ENCODE data around the gene P2RX7. TPM values are rescaled to one million over a fixed set of nuclear protein-coding genes. Genes with fewer than 3 reads are reported as not detected.

Gene P2RX7
- total and polyA plus RNA-seq, 7 donors = 0.07 to 1.3 (median 0.17) TPM

DNA sequence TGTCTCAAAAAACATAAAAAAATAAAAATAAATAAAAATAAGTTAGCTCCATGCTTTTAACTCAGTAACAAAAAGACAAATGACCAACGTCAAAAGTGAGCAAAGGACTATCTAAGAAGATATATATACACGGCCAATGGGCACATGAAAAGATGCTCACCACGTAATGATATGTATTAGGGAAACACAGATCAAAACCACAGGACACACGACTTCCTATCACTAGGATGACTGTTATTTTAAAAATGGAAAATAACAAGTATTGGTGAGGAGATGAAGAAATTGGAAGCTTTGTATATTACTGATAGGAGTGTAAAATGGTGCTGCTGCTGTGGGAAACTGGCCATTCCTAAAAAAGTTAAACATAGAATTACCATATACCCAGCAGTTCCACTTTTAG is 20.2 kb upstream of the P2RX7 start:
- Histone ChIP-seq H3K27ac (no peak overlapping the region), H3K4me3 (no peak overlapping the region), H3K36me3 (ENCODE audit: insufficient read depth in 1 of 2, low read depth in 1 of 2) (no peaks in the 10 kb centered on the region), H3K4me1 (no peaks in the 10 kb centered on the region), H3K27me3 (ENCODE audit: insufficient read depth in 3 of 3, low read length in 2 of 3) (no peaks in the 10 kb centered on the region), H3K9me3 (no peaks in the 10 kb centered on the region)
- DNase-seq (no peak), ATAC-seq (no peak)
- WGBS, 3 donors = 65 to 71% (median 69%) methylated on average over 4 of the region's 4 CpGs
- TF ChIP-seq, protein P1, sequence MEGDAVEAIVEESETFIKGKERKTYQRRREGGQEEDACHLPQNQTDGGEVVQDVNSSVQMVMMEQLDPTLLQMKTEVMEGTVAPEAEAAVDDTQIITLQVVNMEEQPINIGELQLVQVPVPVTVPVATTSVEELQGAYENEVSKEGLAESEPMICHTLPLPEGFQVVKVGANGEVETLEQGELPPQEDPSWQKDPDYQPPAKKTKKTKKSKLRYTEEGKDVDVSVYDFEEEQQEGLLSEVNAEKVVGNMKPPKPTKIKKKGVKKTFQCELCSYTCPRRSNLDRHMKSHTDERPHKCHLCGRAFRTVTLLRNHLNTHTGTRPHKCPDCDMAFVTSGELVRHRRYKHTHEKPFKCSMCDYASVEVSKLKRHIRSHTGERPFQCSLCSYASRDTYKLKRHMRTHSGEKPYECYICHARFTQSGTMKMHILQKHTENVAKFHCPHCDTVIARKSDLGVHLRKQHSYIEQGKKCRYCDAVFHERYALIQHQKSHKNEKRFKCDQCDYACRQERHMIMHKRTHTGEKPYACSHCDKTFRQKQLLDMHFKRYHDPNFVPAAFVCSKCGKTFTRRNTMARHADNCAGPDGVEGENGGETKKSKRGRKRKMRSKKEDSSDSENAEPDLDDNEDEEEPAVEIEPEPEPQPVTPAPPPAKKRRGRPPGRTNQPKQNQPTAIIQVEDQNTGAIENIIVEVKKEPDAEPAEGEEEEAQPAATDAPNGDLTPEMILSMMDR (IDR thresholded peaks at IDR 0.05) = no peak
- intact Hi-C loops (cut with DNase I) = loop anchor here in 1 of 2 donors (5.0 kb wide), 1 partner anchor 530 kb away; the partner anchor contains the start of gene POP5

DNA sequence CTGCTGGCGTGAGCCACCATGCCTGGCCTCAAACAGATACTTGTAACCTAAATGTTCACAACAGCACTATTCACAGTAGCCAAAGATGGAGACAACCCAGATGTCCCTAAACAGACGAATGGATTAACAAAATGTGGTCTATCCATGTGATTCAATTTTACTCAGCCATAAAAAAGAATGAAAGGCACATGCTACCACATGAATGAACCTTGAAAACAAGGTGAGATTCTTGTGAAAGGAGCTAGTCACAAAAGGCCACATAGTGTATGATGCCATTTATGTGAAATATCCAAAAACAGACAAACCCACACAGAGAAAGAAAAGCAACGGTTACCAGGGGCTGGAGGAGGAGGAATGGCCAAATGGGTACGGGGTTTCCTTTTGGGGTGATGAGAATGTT is 19.6 kb upstream of the P2RX7 start:
- ATAC-seq (no peak), DNase-seq (no peak)
- Histone ChIP-seq H3K4me3 (no peak overlapping the region), H3K27me3 (ENCODE audit: insufficient read depth in 3 of 3, low read length in 2 of 3) (no peaks in the 10 kb centered on the region), H3K27ac (no peak overlapping the region), H3K9me3 (no peaks in the 10 kb centered on the region), H3K4me1 (no peaks in the 10 kb centered on the region), H3K36me3 (ENCODE audit: insufficient read depth in 1 of 2, low read depth in 1 of 2) (no peaks in the 10 kb centered on the region)
- intact Hi-C loops (cut with DNase I) = loop anchor here in 1 of 2 donors (5.0 kb wide), 1 partner anchor 531 kb away; the partner anchor contains the start of gene POP5
- 62 to 81% (median 71%) methylated on average over 4 of the region's 4 CpGs for WGBS, 3 donors
- TF ChIP-seq, protein P1 (IDR thresholded peaks at IDR 0.05) = no peak

DNA sequence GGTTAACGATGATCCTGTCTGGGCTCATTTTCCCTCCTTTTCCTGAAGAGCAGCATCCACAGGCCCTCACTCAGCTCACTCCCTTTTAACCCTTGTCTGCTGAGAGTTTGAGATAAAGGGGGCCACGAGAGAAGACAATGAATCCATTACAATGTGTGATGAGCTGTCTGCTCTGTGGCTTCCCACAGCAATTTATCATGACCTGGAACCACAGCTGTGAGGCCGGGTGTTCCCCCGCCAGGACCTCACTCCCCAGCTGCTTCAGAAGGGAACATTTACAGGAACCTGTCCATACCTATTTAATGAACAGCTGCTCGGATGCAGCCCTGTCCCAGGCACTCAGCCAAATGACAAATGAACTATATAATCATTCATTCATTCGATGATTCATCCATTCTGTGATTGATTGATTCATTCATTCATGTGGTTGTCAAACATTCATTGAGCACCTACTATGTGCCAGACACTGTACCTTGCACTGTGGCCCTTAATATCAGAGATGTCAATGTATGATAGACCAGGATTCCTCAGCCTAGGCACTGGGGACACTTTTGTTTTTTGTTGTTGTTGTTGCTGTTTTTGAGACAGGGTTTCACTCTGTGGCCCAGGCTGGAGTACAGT is 18.5 kb upstream of the P2RX7 start:
- intact Hi-C loops (cut with DNase I) = loop anchor here in 1 of 2 donors (5.0 kb wide), 1 partner anchor 532 kb away; the partner anchor contains the start of gene POP5
- DNase-seq = no peak
- Histone ChIP-seq H3K4me3 (no peak overlapping the region), H3K4me1 (no peaks in the 10 kb centered on the region), H3K9me3 (no peaks in the 10 kb centered on the region), H3K36me3 (ENCODE audit: insufficient read depth in 1 of 2, low read depth in 1 of 2) (no peaks in the 10 kb centered on the region), H3K27ac (no peak overlapping the region), H3K27me3 (ENCODE audit: insufficient read depth in 3 of 3, low read length in 2 of 3) (no peaks in the 10 kb centered on the region)
- ATAC-seq = no peak
- WGBS, 3 donors = 39 to 54% (median 47%) methylated on average over 6 of the region's 6 CpGs
- TF ChIP-seq, protein P1 (IDR thresholded peaks at IDR 0.05) = no peak

DNA sequence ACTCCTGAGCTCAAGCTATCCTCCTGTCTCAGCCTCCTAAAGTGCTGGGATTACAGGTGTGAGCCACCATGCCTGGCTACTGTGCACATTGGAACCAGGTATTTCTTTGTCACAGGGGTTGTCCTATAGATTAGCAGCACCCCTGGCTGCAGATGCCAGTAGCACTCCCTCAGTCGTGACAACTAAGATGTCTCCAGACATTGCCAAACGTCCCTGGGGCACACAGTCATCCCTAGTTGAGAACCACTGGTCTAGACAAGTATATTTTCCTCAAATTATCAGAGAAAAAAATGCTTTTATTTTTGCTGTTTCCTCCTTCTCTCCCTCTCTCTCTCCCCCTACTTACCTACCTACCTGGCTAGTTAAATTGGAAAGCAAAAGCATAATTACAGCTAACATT is 17.9 kb upstream of the P2RX7 start:
- H3K36me3 ChIP-seq (ENCODE audit: insufficient read depth in 1 of 2, low read depth in 1 of 2) = no peaks in the 10 kb centered on the region
- TF ChIP-seq, protein P1 (IDR thresholded peaks at IDR 0.05) = no peak
- H3K27me3 ChIP-seq (ENCODE audit: insufficient read depth in 3 of 3, low read length in 2 of 3) = no peaks in the 10 kb centered on the region
- DNase-seq (no peak), ATAC-seq (no peak)
- 35 to 52% (median 44%) methylated on average over 2 of the region's 2 CpGs for WGBS, 3 donors
- H3K4me1 ChIP-seq = no peaks in the 10 kb centered on the region
- no peaks in the 10 kb centered on the region for H3K9me3 ChIP-seq
- H3K27ac ChIP-seq = no peak overlapping the region
- intact Hi-C loops (cut with DNase I) = loop anchor here in 1 of 2 donors (5.0 kb wide), 1 partner anchor 533 kb away; the partner anchor contains the start of gene POP5
- no peak overlapping the region for H3K4me3 ChIP-seq

DNA sequence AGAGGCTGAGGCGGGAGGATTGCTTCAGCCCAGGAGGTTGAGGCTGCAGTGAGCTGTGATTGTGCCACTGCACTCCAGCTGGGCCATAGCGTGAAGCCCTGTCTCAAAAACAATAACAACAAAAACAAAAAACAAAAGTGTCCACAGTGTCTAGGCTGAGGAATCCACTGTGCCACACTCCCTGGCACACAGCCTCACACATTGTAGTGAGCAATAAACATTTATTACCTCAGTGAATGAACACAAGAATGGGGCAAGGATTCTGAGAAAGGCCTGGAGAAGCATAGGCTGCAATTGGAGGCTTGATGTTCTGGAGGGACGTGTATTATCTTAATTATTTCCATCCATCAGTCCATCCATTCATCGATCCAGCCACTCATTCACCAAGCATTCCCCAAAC is 17.1 kb upstream of the P2RX7 start:
- no peak for DNase-seq
- H3K36me3 ChIP-seq (ENCODE audit: insufficient read depth in 1 of 2, low read depth in 1 of 2) = no peaks in the 10 kb centered on the region
- H3K27me3 ChIP-seq (ENCODE audit: insufficient read depth in 3 of 3, low read length in 2 of 3) = no peaks in the 10 kb centered on the region
- WGBS, 3 donors = 79 to 91% (median 81%) methylated on average over 4 of the region's 4 CpGs
- no peak for ATAC-seq
- TF ChIP-seq, protein P1 (IDR thresholded peaks at IDR 0.05) = no peak
- H3K4me1 ChIP-seq = no peaks in the 10 kb centered on the region
- intact Hi-C loops (cut with DNase I) = no loop called here
- H3K27ac ChIP-seq = no peak overlapping the region
- H3K9me3 ChIP-seq = no peaks in the 10 kb centered on the region
- no peak overlapping the region for H3K4me3 ChIP-seq
